Brain microvascular endothelial cell (primary cell): ENCODE data around the gene CACNA1I.

ENCODE experiments used
- DNase-seq: peaks from one replicate; pipeline ENCODE4 v3.0.0-alpha.2; 2020
- H3K27ac ChIP-seq: fragments of 250-450 bp; sonication (Bioruptor Pico); 2 replicates; pipeline ENCODE4 v1.5.1; 2020; ENCODE audit warnings: mild to moderate bottlenecking, moderate library complexity
- H3K27me3 ChIP-seq: fragments of 250-450 bp; sonication (Bioruptor Pico); replicated peaks from 2 replicates; pipeline ENCODE4 v1.5.1; 2020; ENCODE audit warnings: mild to moderate bottlenecking
- H3K36me3 ChIP-seq: fragments of 250-450 bp; sonication (Bioruptor Pico); replicated peaks from 2 replicates; pipeline ENCODE4 v1.5.1; 2020; ENCODE audit warnings: mild to moderate bottlenecking
- H3K4me3 ChIP-seq: 2 replicates; pipeline ENCODE4 v1.5.1; 2011; ENCODE audit warnings: low read depth, mild to moderate bottlenecking, control low read depth, low read length, moderate library complexity
- in situ Hi-C: cut with HindIII; loops from 2 replicates; pipeline ENCODE4 v1.10.0; 2017; ENCODE audit warnings: low sequenced_read_pairs, low pct_ligation_motif_present
- TF ChIP-seq, protein P1 (sequence below): IDR thresholded peaks from 2 replicates; pipeline ENCODE4 v1.5.1; 2011; ENCODE audit warnings: low read depth, mild to moderate bottlenecking, moderate library complexity, low read length, control low read depth, inconsistent platforms; ENCODE audit errors: missing control alignments

The CACNA1I gene

DNA sequence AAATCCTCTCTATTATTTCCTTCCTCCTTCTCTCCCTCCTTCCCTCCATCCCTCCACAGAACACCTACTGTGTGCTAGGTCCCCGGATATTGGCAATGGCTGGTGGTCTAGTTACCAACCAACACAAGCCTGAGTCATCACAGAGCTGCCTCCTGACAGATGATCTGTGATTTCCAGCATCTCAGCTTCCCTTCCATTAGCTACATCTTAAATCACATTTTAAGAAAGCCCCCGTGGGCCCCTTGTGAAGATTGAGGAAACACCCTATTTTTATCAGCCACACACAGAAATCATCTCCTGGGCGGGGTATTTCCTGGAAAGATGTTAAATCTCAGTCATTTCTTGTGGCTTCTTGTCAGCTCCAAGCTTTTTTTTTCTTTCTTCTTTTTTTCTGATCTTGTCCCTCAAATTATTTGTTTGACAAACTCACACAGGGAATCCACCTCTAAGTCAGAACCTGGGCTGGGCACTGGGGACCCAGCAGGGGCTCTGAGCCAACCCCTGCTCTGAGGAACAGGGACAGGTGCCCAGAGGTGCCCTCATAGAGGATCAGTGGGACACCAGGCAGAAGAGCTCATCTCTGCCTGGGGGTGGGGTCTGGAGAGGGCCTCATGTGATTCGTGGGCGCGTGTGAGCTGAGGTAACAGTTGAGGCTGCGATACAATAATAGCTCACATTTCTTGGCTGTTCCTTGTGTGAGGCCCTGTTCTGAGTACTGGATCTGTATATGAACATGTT lies 42.4 kb downstream of the CACNA1I start:
- in situ Hi-C loops: no loop called here
- H3K27me3 ChIP-seq: peaks cover 24% of the 10 kb centered on the region
- H3K36me3 ChIP-seq: no peaks in the 10 kb centered on the region
- TF ChIP-seq, protein P1, sequence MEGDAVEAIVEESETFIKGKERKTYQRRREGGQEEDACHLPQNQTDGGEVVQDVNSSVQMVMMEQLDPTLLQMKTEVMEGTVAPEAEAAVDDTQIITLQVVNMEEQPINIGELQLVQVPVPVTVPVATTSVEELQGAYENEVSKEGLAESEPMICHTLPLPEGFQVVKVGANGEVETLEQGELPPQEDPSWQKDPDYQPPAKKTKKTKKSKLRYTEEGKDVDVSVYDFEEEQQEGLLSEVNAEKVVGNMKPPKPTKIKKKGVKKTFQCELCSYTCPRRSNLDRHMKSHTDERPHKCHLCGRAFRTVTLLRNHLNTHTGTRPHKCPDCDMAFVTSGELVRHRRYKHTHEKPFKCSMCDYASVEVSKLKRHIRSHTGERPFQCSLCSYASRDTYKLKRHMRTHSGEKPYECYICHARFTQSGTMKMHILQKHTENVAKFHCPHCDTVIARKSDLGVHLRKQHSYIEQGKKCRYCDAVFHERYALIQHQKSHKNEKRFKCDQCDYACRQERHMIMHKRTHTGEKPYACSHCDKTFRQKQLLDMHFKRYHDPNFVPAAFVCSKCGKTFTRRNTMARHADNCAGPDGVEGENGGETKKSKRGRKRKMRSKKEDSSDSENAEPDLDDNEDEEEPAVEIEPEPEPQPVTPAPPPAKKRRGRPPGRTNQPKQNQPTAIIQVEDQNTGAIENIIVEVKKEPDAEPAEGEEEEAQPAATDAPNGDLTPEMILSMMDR: no peak
- no peak overlapping the region for H3K27ac ChIP-seq
- H3K4me3 ChIP-seq: no peak overlapping the region
- DNase-seq: no peak

DNA sequence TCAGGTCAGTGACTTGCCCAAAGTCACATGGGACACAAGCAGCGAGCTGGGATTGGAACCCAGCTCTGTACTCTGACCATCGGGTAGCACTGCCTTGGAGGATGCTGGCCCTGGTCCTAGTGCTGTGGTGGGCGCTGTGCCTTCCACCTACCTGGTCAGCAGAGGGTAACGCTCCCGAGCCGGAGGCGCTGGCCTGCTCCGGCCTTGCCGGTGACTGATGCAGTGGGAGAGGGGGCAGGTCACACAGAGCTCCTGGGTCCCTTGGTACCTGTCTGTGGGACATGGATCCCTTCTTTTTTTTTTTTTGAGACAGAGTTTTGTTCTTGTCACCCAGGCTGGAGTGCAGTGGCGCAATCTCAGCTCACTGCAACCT lies 43.0 kb downstream of the CACNA1I start:
- Histone ChIP-seq H3K36me3 (no peaks in the 10 kb centered on the region), H3K4me3 (no peak overlapping the region), H3K27ac (no peak overlapping the region), H3K27me3 (peaks cover 24% of the 10 kb centered on the region)
- in situ Hi-C loops: no loop called here
- DNase-seq: no peak
- TF ChIP-seq, protein P1: no peak

DNA sequence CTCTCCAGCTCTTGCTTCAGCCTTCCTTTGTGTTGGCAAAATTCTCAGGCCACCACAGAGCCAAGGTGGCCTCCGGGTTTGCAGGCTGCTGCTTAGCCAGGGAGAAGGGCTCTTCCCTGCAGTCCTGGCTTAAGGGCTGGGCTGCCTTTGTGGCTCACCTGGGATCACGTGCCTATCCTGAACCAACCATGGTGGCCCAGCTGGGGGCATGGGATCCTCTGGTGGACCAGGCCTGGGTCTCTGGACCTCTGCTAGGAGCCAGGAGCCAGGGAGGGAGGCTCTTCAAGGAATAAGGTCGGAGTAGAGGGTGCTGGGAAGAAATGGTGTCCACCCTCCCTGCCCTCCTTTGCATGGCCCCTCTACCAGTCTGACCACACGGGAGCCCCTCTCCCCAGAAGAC lies 43.9 kb downstream of the CACNA1I start:
- DNase-seq: no peak
- Histone ChIP-seq H3K36me3 (no peaks in the 10 kb centered on the region), H3K27ac (no peak overlapping the region), H3K4me3 (no peak overlapping the region), H3K27me3 (peaks cover 19% of the 10 kb centered on the region)
- TF ChIP-seq, protein P1: no peak
- in situ Hi-C loops: no loop called here

DNA sequence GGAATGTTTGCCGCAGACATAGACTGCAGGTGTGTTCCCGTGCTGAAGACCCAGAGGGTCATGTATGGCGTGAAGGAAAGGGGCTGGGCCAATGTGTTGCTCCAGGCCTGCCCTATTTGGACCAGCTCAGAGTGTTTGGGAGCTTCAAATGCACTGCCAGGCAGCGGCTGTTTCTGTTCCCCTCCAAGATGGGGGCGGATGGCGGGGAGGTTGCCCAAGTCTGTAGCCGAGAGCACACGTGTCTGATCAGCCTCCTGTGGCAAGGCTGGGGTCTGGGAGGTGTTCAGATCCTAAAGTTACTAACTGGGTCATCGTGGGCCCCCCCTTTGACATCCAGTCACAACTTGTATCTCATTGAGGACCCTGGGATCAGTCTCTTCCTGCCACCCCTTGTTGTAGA lies 45.5 kb downstream of the CACNA1I start:
- Histone ChIP-seq H3K27me3 (peaks cover 17% of the 10 kb centered on the region), H3K36me3 (no peaks in the 10 kb centered on the region), H3K27ac (no peak overlapping the region), H3K4me3 (no peak overlapping the region)
- TF ChIP-seq, protein P1: no peak
- no peak for DNase-seq
- in situ Hi-C loops: no loop called here

DNA sequence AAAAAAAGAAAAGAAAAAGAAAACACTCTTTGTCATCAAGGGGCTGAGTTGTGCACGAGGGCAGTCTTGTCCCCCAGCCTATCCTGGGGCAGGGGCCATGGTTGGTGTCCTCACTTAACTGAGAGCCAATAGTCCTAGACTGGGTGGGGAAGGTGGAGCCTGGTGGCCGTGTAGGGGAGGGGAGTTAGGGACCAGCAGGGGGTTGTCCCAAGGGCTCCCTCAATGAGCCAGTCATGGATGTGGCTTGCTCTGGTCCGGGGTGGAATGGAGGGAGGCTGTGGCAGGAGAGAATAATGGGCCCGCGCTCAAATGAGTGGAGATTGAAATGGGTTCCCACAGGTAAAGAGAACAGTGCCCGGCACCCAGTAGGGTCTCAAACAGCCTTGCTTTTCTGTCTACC lies 46.2 kb downstream of the CACNA1I start:
- H3K27me3 ChIP-seq: peaks cover 17% of the 10 kb centered on the region
- in situ Hi-C loops: no loop called here
- no peak overlapping the region for H3K4me3 ChIP-seq
- no peaks in the 10 kb centered on the region for H3K36me3 ChIP-seq
- DNase-seq: no peak
- TF ChIP-seq, protein P1: no peak
- no peak overlapping the region for H3K27ac ChIP-seq

DNA sequence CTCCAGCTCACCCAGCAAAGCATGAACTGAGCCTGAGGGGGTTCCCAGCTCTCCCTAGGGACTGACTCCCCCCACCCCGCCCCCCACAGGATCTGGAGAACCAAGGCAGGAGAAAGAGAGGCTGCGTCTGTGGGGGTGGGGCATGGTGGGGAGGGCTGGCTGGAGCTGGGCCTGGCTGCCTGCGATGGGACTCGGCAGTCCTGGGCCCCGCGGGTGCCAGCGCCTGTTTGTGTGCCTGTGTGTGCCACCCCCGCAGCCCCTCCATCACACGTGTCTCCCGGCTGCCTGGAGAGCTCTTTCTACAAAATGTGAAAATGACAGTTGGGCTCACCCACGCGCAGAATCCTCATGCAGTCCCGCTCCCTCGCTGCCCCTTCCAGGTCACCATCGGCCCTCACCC lies 46.8 kb downstream of the CACNA1I start:
- no peaks in the 10 kb centered on the region for H3K36me3 ChIP-seq
- no peak overlapping the region for H3K4me3 ChIP-seq
- TF ChIP-seq, protein P1: no peak
- peaks cover 17% of the 10 kb centered on the region for H3K27me3 ChIP-seq
- no peak for DNase-seq
- in situ Hi-C loops: no loop called here
- no peak overlapping the region for H3K27ac ChIP-seq
